ENCODE results near the gene MYBPH.
A peak's percentile ranks its signal among the peaks of the same experiment; 100 is the strongest.

MYBPH gene

GRCh38 chr1:203127666-203128430 is 47.8 kb downstream of the MYBPH start, which contains the start of gene ADORA1:
ADORA1 (plus strand) TSS chr1:203127726; CDS start chr1:203128842, 1,116 bp downstream.
- DNase-seq, result peak; percentile 84

GRCh38 chr1:203126866-203127665 is 48.6 kb downstream of the MYBPH start:
- DNase-seq, result no peak

- DNase-seq, result peak; percentile 52
Measured at GRCh38 chr1:203126151-203126865, 49.3 kb downstream of the MYBPH start.

GRCh38 chr1:203124546-203125317 is 50.9 kb downstream of the MYBPH start:
- DNase-seq, result no peak

GRCh38 chr1:203124011-203124410 is 51.6 kb downstream of the MYBPH start:
- no peak for DNase-seq

GRCh38 chr1:203122159-203122558 is 53.5 kb downstream of the MYBPH start:
- no peak for DNase-seq

GRCh38 chr1:203121186-203122015 is 54.2 kb downstream of the MYBPH start:
- DNase-seq, result no peak

- DNase-seq, result no peak
Measured at GRCh38 chr1:203120325-203121153, 55.1 kb downstream of the MYBPH start.

Data from midbrain (tissue), 1 donor.